ENCODE results near the gene BBS7.

BBS7 gene

GRCh38 chr4:121869841-121870822 lies at the start of gene BBS7:
Gene BBS7 (minus strand): TSS chr4:121870474. CDS start chr4:121870313, 161 bp downstream.
- peaks cover 30% of the 10 kb centered on the region for H3K36me3 Mint-ChIP-seq (ENCODE audit: low read depth)
- peak; percentile 98 for DNase-seq
- H3K27ac Mint-ChIP-seq, result peak within 1 kb of the TSS; percentile 92
- H3K9me3 Mint-ChIP-seq, result no peaks in the 10 kb centered on the region
- peak within 1 kb of the TSS; percentile 98 for H3K4me3 Mint-ChIP-seq
- H3K4me1 Mint-ChIP-seq (ENCODE audit: low read depth), result peaks cover 24% of the 10 kb centered on the region
- H3K27me3 Mint-ChIP-seq, result peaks cover 14% of the 10 kb centered on the region

GRCh38 chr4:121913667-121914066 lies 43.4 kb upstream of the BBS7 start:
- Mint-ChIP-seq H3K36me3 (ENCODE audit: low read depth) (no peaks in the 10 kb centered on the region), H3K4me3 (no peak overlapping the region), H3K4me1 (ENCODE audit: low read depth) (peaks cover 13% of the 10 kb centered on the region), H3K27ac (no peak overlapping the region), H3K9me3 (no peaks in the 10 kb centered on the region), H3K27me3 (no peaks in the 10 kb centered on the region)
- DNase-seq, result no peak

- no peaks in the 10 kb centered on the region for H3K9me3 Mint-ChIP-seq
- no peak for DNase-seq
- peaks cover 2% of the 10 kb centered on the region for H3K4me1 Mint-ChIP-seq (ENCODE audit: low read depth)
- peaks cover 7% of the 10 kb centered on the region for H3K27me3 Mint-ChIP-seq
- no peak overlapping the region for H3K4me3 Mint-ChIP-seq
- H3K27ac Mint-ChIP-seq, result no peak overlapping the region
- H3K36me3 Mint-ChIP-seq (ENCODE audit: low read depth), result no peaks in the 10 kb centered on the region
Measured at GRCh38 chr4:121908346-121908745, 38.1 kb upstream of the BBS7 start.

GRCh38 chr4:121900132-121900983 lies 30.1 kb upstream of the BBS7 start:
- no peaks in the 10 kb centered on the region for H3K36me3 Mint-ChIP-seq (ENCODE audit: low read depth)
- H3K9me3 Mint-ChIP-seq, result no peaks in the 10 kb centered on the region
- H3K4me1 Mint-ChIP-seq (ENCODE audit: low read depth), result peaks cover 9% of the 10 kb centered on the region
- peak; percentile 36 for DNase-seq
- peaks cover 11% of the 10 kb centered on the region for H3K27me3 Mint-ChIP-seq
- H3K4me3 Mint-ChIP-seq, result no peak overlapping the region
- H3K27ac Mint-ChIP-seq, result no peak overlapping the region

- H3K27me3 Mint-ChIP-seq, result peaks cover 1% of the 10 kb centered on the region
- peak; percentile 35 for DNase-seq
Measured at GRCh38 chr4:121898150-121898549, 27.9 kb upstream of the BBS7 start.

GRCh38 chr4:121888134-121888533 lies 17.9 kb upstream of the BBS7 start:
- Mint-ChIP-seq H3K27ac (no peak overlapping the region), H3K27me3 (peaks cover 26% of the 10 kb centered on the region), H3K4me1 (ENCODE audit: low read depth) (peaks cover 5% of the 10 kb centered on the region), H3K9me3 (no peaks in the 10 kb centered on the region), H3K4me3 (no peak overlapping the region), H3K36me3 (ENCODE audit: low read depth) (no peaks in the 10 kb centered on the region)
- no peak for DNase-seq

More at GRCh38 chr4:121898150-121898549, 27.9 kb upstream of the BBS7 start:
- no peak overlapping the region for H3K4me3 Mint-ChIP-seq
- H3K9me3 Mint-ChIP-seq, result no peaks in the 10 kb centered on the region
- H3K4me1 Mint-ChIP-seq (ENCODE audit: low read depth), result peaks cover 9% of the 10 kb centered on the region
- no peak overlapping the region for H3K27ac Mint-ChIP-seq
- H3K36me3 Mint-ChIP-seq (ENCODE audit: low read depth), result no peaks in the 10 kb centered on the region

- peaks cover 38% of the 10 kb centered on the region for H3K27me3 Mint-ChIP-seq
- H3K4me1 Mint-ChIP-seq (ENCODE audit: low read depth), result peaks cover 5% of the 10 kb centered on the region
- H3K27ac Mint-ChIP-seq, result no peak overlapping the region
- no peaks in the 10 kb centered on the region for H3K9me3 Mint-ChIP-seq
- no peak for DNase-seq
- no peak overlapping the region for H3K4me3 Mint-ChIP-seq
- no peaks in the 10 kb centered on the region for H3K36me3 Mint-ChIP-seq (ENCODE audit: low read depth)
Measured at GRCh38 chr4:121885115-121885514, 14.8 kb upstream of the BBS7 start.

GRCh38 chr4:121881158-121881557 lies 10.9 kb upstream of the BBS7 start:
- peaks cover 5% of the 10 kb centered on the region for H3K4me1 Mint-ChIP-seq (ENCODE audit: low read depth)
- H3K27ac Mint-ChIP-seq, result no peak overlapping the region
- no peaks in the 10 kb centered on the region for H3K36me3 Mint-ChIP-seq (ENCODE audit: low read depth)
- no peak for DNase-seq
- no peak overlapping the region for H3K4me3 Mint-ChIP-seq
- H3K9me3 Mint-ChIP-seq, result no peaks in the 10 kb centered on the region
- H3K27me3 Mint-ChIP-seq, result peaks cover 44% of the 10 kb centered on the region

- no peaks in the 10 kb centered on the region for H3K9me3 Mint-ChIP-seq
- no peak overlapping the region for H3K27ac Mint-ChIP-seq
- no peak for DNase-seq
- H3K4me1 Mint-ChIP-seq (ENCODE audit: low read depth), result no peaks in the 10 kb centered on the region
- peaks cover 40% of the 10 kb centered on the region for H3K27me3 Mint-ChIP-seq
- H3K4me3 Mint-ChIP-seq, result no peak overlapping the region
- no peaks in the 10 kb centered on the region for H3K36me3 Mint-ChIP-seq (ENCODE audit: low read depth)
Measured at GRCh38 chr4:121879135-121879534, 8.9 kb upstream of the BBS7 start.

- no peak for DNase-seq
- Mint-ChIP-seq H3K36me3 (ENCODE audit: low read depth) (no peaks in the 10 kb centered on the region), H3K4me1 (ENCODE audit: low read depth) (peaks cover 4% of the 10 kb centered on the region), H3K27me3 (peaks cover 44% of the 10 kb centered on the region), H3K9me3 (no peaks in the 10 kb centered on the region), H3K27ac (no peak overlapping the region), H3K4me3 (no peak overlapping the region)
Measured at GRCh38 chr4:121877041-121877773, 6.9 kb upstream of the BBS7 start.

- H3K4me3 Mint-ChIP-seq, result no peak overlapping the region
- no peaks in the 10 kb centered on the region for H3K36me3 Mint-ChIP-seq (ENCODE audit: low read depth)
- H3K27ac Mint-ChIP-seq, result no peak overlapping the region
- H3K9me3 Mint-ChIP-seq, result no peaks in the 10 kb centered on the region
- H3K4me1 Mint-ChIP-seq (ENCODE audit: low read depth), result peaks cover 5% of the 10 kb centered on the region
- no peak for DNase-seq
- H3K27me3 Mint-ChIP-seq, result peaks cover 41% of the 10 kb centered on the region
Measured at GRCh38 chr4:121876070-121876469, 5.8 kb upstream of the BBS7 start.

GRCh38 chr4:121875652-121876051 lies 5.4 kb upstream of the BBS7 start:
- Mint-ChIP-seq H3K4me3 (no peak overlapping the region), H3K27ac (no peak overlapping the region), H3K36me3 (ENCODE audit: low read depth) (no peaks in the 10 kb centered on the region), H3K4me1 (ENCODE audit: low read depth) (peaks cover 9% of the 10 kb centered on the region), H3K9me3 (no peaks in the 10 kb centered on the region), H3K27me3 (peaks cover 41% of the 10 kb centered on the region)
- no peak for DNase-seq

- H3K4me3 Mint-ChIP-seq, result no peak overlapping the region
- peaks cover 30% of the 10 kb centered on the region for H3K27me3 Mint-ChIP-seq
- H3K27ac Mint-ChIP-seq, result no peak overlapping the region
- H3K9me3 Mint-ChIP-seq, result no peaks in the 10 kb centered on the region
- no peak for DNase-seq
- peaks cover 7% of the 10 kb centered on the region for H3K36me3 Mint-ChIP-seq (ENCODE audit: low read depth)
- peaks cover 20% of the 10 kb centered on the region for H3K4me1 Mint-ChIP-seq (ENCODE audit: low read depth)
Measured at GRCh38 chr4:121873604-121874003, 3.3 kb upstream of the BBS7 start.

- DNase-seq, result no peak
- Mint-ChIP-seq H3K27ac (no peak overlapping the region), H3K9me3 (no peaks in the 10 kb centered on the region), H3K4me3 (no peak overlapping the region), H3K36me3 (ENCODE audit: low read depth) (peaks cover 53% of the 10 kb centered on the region), H3K4me1 (ENCODE audit: low read depth) (peaks cover 16% of the 10 kb centered on the region), H3K27me3 (no peaks in the 10 kb centered on the region)
Measured at GRCh38 chr4:121863799-121864198, 6.5 kb downstream of the BBS7 start.
